RWPE2 (cell line): ENCODE results near the gene ZWILCH.

Experiments used
- ATAC-seq: fragments of 200-7000 bp; cut with Tn5 transposase; 3 replicates; pipeline ENCODE4 v1.9.1; 2021; ENCODE audit warnings: low read depth
- DNase-seq: peaks from one replicate; pipeline ENCODE4 v3.0.0-alpha.2; 2020; ENCODE audit warnings: low spot score
- H3K27ac ChIP-seq: fragments of 450-650 bp; 2 replicates; pipeline ENCODE4 v1.5.1; 2017; ENCODE audit warnings: mild to moderate bottlenecking; ENCODE audit not compliant: poor library complexity, severe bottlenecking
- H3K27me3 ChIP-seq: fragments of 250-450 bp; sonication (Bioruptor Pico); 2 replicates; pipeline ENCODE4 v1.5.1; 2021; ENCODE audit warnings: mild to moderate bottlenecking, moderate library complexity; ENCODE audit not compliant: insufficient read depth, poor library complexity, severe bottlenecking
- H3K36me3 ChIP-seq: fragments of 250-450 bp; sonication (Bioruptor Pico); 2 replicates; pipeline ENCODE4 v1.5.1; 2020; ENCODE audit warnings: low read depth, mild to moderate bottlenecking, moderate library complexity
- H3K4me1 ChIP-seq: fragments of 250-450 bp; sonication (Bioruptor Pico); 2 replicates; pipeline ENCODE4 v1.5.1; 2021; ENCODE audit warnings: mild to moderate bottlenecking, moderate library complexity; ENCODE audit not compliant: insufficient read depth, poor library complexity, severe bottlenecking
- H3K4me3 ChIP-seq: fragments of 250-450 bp; sonication (Bioruptor Pico); 2 replicates; pipeline ENCODE4 v1.5.1; 2021; ENCODE audit warnings: mild to moderate bottlenecking, moderate library complexity; ENCODE audit not compliant: severe bottlenecking
- H3K9me3 ChIP-seq: fragments of 250-450 bp; sonication (Bioruptor Pico); 2 replicates; pipeline ENCODE4 v1.5.1; 2021; ENCODE audit warnings: mild to moderate bottlenecking, moderate library complexity; ENCODE audit not compliant: severe bottlenecking
- CTCF ChIP-seq: fragments of 450-650 bp; IDR thresholded peaks from one replicate; pipeline ENCODE4 v1.5.1; 2017; ENCODE audit warnings: mild to moderate bottlenecking, moderate library complexity; ENCODE audit not compliant: poor library complexity, severe bottlenecking

The ZWILCH gene

GRCh38 chr15:66489179-66489791 is 15.8 kb upstream of the ZWILCH start:
- TF ChIP-seq CTCF = no peak
- no peak overlapping the region for H3K4me3 ChIP-seq
- no peaks in the 10 kb centered on the region for H3K27me3 ChIP-seq
- H3K36me3 ChIP-seq = peaks cover 100% of the 10 kb centered on the region
- DNase-seq (no peak), ATAC-seq (no peak)
- H3K27ac ChIP-seq = no peak overlapping the region
- no peaks in the 10 kb centered on the region for H3K9me3 ChIP-seq
- no peaks in the 10 kb centered on the region for H3K4me1 ChIP-seq

GRCh38 chr15:66491846-66492245 is 13.3 kb upstream of the ZWILCH start:
- no peaks in the 10 kb centered on the region for H3K9me3 ChIP-seq
- H3K36me3 ChIP-seq = peaks cover 93% of the 10 kb centered on the region
- no peaks in the 10 kb centered on the region for H3K27me3 ChIP-seq
- H3K27ac ChIP-seq = no peak overlapping the region
- TF ChIP-seq CTCF = no peak
- no peak for ATAC-seq
- H3K4me3 ChIP-seq = no peak overlapping the region
- peak; percentile 42 for DNase-seq
- no peaks in the 10 kb centered on the region for H3K4me1 ChIP-seq

- no peak for TF ChIP-seq CTCF
- H3K4me1 ChIP-seq = no peaks in the 10 kb centered on the region
- H3K9me3 ChIP-seq = no peaks in the 10 kb centered on the region
- H3K36me3 ChIP-seq = peaks cover 82% of the 10 kb centered on the region
- ATAC-seq (no peak), DNase-seq (no peak)
- no peak overlapping the region for H3K4me3 ChIP-seq
- H3K27ac ChIP-seq = no peak overlapping the region
- no peaks in the 10 kb centered on the region for H3K27me3 ChIP-seq
These were observed 10.9 kb upstream of the ZWILCH start for GRCh38 chr15:66494262-66494661.

- TF ChIP-seq CTCF = no peak
- Histone ChIP-seq H3K4me3 (peak overlapping the region; percentile 57), H3K27me3 (no peaks in the 10 kb centered on the region), H3K36me3 (peaks cover 82% of the 10 kb centered on the region), H3K9me3 (no peaks in the 10 kb centered on the region), H3K27ac (peak overlapping the region; percentile 87), H3K4me1 (peaks cover 3% of the 10 kb centered on the region)
- ATAC-seq (peak; percentile 15), DNase-seq (peak; percentile 45)
These were observed 8.1 kb upstream of the ZWILCH start for GRCh38 chr15:66496951-66497501.
